Measurements from ENCODE around the gene GABBR1.
"Not testable (repeated sequence)": the region's sequence is repeated elsewhere in the genome, so short reads cannot be mapped to it uniquely, and the experiment has no call there.

The GABBR1 gene

DNA sequence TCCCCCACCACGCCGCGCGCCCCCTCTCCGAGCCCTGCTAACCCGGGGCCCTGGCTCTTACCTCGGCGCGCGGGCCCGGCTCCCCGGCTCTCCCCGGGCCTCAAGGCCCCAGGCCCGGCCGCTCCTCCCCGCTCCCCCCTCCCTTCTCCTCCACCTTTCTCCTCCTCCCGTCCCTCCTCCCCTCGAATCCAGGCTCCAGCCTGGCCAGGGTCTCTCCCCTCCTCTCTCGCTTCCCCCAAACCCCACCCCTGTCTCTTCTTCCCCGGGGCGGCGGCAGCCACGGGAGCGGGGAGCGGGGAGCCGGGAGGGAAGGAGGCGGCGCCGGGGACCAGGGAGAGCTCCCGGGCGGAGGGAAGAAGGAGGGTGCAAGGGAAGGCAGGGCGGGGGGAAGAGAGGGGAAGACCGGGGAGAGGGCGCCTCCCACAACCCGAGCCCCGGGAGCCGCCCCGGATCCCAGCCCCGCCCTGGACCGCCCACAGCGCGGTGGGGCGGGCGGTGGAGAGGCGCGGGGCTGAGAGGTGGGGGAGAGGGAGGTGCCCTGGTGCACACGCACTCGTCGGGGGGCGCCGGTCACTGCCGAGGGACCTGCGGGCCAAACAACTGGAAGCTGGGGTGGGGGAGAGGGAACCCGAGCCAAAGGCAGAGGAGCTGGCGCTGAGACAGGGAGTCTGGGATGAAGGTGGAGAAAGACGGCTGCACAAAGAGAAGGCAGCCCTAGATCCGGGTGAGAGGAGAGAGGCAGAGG lies at the start of gene GABBR1:
TSS of gene GABBR1 (minus strand) at position 395 of the 745 bp plus-strand sequence. CDS start 798 bp downstream, outside the sequence.
- DNase-seq (ENCODE audit: low spot score), result peak; percentile 92

DNA sequence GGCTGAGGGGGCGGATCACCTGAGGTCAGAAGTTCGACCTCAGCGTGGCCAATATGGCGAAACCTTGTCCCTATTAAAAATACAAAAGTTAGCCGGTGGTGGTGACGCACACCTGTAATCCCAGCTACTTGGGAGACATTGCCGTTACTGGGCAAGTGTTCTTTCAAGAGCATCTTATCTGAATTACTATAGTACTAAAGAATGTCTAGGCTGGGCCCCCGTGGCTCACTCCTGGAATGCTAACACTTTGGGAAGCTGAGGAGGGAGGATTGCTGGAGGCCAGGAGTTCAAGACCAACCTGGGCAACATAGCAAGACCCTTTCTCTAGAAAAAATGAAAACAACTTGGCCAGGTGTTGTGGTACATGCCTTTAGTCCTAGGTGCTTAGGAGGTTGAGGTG lies 48.8 kb upstream of the GABBR1 start:
- no peak for DNase-seq (ENCODE audit: low spot score)

DNA sequence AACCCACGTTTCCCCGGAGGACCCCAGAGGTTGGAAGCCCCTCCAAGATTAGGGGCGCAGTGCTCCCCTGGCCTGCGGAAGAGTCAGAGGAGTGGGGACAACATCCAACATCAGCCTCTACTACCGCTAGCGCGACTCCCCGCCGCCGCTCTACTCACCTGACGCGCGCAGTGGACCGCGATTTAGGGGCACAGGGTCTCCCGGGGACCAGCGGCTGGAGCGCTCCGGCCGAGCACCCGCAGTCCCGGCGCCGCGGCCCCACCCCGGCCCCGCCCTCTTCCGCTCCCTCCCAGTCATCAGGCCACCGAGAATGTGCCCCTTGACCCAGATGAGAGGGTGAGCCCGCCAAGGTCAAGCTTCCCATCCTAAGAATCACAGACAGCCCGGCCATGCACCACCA lies 47.9 kb upstream of the GABBR1 start, which contains the start of gene ZFP57:
TSS of gene ZFP57 (minus strand) at position 249 of the 400 bp plus-strand sequence. CDS start 4,149 bp downstream, outside the sequence.
- no peak for DNase-seq (ENCODE audit: low spot score)

DNA sequence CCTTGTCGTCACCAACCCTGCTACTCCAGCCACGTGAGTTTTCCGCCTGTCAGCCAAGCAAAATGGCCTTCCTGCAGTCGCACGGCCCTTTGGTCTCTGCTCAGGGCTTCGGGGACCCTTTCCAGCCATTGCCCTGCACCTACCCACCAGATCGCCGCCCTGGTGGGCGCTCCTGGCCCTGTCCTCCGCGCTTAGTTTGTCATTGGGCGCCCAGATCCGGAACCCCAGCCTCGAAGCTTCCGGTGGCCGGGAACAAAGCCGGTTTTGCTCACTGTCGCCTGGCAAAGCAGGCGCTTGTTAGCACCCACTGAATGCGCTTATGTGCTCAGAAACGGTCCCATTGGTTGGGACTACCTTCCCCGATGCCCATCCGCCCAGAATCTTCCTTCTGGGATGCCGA lies 47.4 kb upstream of the GABBR1 start:
- no peak for DNase-seq (ENCODE audit: low spot score)

DNA sequence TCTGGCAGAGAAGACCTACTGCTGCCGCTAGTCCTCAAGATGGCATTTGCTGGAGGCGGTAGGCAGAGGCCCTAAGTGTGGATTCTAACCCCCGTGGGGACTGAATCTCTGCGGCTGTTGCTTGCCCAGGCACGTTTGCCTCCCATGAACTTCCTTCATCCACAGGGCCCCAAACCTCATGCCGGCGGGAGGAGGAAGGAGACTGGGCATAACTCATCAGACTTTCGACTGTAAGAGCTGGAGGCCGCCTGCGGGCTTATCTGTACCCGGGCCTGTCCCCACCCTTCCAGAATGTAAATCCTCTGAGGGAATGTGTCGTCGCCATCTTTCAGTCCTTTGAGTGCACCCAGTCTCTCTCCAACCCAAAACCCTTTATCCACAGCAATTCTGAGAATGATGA lies 47.0 kb upstream of the GABBR1 start:
- DNase-seq (ENCODE audit: low spot score), result no peak

DNA sequence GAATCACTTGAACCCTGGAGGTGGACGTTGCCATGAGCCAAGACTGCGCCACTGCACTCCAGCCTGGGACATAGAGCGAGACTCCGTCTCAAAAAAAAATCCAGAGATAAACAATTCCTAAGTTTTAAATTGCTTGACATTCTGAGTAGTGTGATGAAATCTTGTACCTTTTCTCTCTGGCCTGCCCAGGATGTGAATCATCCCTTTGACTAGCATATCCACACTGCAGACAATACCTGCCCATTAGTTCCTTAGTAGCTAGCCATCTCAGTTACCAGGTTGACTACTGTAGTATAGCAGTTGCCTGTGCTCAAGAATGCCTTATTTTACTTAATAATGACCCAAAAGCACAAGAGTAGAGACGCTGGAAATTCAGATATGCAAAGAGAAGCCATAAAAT lies 45.1 kb upstream of the GABBR1 start:
- no peak for DNase-seq (ENCODE audit: low spot score)

DNA sequence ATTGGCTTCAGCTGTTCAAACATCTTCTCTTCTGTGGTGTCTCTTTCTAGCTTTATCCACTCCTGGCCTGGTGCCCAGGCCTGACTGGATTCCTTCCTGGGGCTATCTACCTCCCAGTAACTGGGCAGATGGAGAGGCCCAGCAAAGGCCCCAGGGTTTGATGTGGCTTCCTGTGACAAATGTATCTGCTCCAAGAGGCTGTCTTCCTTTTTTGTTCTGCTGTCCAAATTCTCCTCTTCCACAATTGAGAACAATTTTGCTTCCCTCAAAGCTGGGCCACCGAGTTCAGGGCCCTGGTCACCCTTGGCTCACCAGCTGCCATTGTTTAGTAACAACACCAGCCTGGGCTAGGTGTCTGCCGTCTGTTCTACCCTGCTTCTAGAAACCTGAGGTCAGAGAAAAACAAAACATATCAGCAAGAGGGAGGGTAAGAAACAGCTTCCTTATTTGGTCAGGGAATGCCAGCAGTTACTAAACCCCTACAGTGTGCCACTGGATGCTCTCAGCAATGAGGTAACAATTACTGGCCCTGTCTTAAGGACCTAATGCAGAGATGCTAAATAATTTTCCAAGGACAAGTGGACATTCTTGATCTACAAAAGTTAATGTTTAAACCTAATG lies 44.1 kb upstream of the GABBR1 start:
- DNase-seq (ENCODE audit: low spot score), result peak; percentile 16

DNA sequence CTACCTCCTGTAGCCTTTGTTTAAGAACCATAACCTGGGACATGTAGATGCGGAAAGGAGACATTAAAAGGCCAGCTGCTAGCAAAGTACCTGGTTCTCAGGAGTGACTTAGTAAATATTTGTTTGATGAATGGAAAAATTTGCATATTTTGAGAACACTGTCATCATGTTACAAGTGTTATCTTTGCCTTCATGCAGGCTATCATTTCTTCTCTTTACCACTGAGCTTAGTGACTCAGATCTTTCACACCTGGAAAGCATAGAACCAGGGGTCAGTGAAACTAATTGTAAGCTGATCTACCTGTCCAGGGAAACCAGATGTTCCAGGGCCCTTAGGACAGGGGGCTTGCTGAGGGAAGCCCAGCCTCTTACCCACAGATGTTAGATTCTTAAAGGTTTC lies 42.6 kb upstream of the GABBR1 start:
- DNase-seq (ENCODE audit: low spot score), result no peak

DNA sequence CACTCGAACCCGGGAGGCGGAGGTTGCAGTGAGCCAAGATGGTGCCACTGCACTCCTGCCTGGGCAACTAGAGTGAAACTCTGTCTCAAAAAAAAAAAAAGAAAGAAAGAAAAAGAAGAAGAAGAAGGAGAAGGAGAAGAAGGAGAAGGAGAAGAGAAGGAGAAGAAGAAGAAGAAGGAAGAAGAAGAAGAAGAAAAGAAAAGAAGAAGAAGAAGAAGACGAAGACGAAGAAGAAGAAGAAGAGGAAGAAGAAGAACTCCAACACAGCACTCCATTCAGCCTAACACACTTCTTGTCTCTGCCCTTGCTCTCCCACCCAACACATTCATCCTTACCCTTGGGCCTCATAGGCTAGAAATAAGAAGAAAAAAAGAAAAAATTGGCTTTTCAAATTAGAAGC lies 41.0 kb upstream of the GABBR1 start:
- no peak for DNase-seq (ENCODE audit: low spot score)

DNA sequence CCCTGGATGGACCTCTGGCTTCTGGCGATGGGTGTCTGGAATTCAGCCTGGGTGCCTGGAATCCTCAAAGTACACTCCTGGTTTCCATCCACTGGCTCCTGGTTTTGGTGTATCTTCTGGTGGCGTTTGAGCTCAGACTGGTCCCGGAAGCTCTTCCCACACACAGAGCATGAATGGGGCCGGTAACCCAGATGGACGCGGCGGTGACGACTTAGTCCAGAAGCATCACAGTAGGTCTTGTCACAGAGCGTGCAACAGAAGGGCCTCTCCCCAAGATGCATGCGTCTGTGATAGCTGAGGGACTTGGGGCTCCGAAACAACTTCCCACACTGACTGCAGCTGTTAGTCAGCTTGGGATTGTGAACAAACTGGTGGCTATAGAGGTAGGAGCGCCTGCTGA lies 40.2 kb upstream of the GABBR1 start:
- DNase-seq (ENCODE audit: low spot score), result no peak

DNA sequence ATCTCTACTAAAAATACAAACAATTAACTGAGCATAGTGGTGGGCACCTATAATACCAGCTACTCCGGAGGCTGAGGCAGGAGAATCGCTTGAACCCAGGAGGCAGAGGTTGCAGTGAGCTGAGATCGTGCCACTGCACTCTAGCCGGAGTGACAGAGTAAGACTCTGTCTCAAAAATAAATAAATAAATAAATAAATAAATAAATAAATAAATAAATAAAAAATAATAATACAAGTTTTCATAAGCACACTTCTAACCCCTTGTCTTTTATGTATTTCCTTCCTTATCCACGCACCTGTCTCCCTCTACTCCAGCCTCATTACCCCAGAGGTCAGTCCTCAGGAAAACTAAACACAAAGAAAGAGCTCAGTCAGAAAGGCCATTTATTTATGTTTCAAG lies 39.1 kb upstream of the GABBR1 start:
- DNase-seq (ENCODE audit: low spot score), result not testable (repeated sequence)

DNA sequence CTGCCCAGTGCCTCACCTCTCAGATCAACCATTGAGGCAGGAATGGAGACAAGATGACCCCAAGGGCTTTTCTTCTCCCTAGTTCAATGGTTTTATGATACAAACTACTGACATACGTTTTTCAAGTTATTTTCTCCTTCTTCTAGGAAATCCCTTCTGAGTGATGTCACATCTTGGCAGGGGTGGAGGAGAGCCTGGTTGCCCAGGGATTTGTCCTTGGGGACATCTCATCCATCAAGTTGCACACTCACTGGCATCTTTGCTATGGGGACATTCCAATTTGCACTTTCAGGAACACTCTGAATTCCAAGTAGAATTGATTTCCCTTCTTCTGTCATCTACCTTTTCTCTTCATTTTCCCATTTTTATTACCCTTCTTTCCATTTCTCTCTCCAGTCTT lies 38.0 kb upstream of the GABBR1 start:
- no peak for DNase-seq (ENCODE audit: low spot score)

DNA sequence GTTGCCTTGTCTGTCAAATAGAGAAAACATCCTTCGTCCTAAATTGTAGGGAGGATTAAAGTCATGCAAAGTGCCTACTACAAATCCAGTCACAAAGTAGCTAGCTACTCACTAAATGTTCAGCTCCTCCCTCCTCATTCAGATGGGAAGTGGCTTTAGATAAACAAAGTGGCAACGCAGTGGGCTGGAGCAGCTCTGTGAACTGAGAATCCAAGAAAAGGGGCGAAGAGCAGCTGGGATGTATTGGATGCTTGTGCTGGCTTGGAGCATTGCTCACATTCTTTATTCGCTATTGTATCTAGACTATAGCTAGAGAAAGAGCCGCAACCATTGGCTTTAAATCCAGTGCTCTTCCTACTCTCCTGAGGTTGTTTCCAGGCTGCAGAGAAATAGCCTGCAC lies 34.2 kb upstream of the GABBR1 start:
- no peak for DNase-seq (ENCODE audit: low spot score)

DNA sequence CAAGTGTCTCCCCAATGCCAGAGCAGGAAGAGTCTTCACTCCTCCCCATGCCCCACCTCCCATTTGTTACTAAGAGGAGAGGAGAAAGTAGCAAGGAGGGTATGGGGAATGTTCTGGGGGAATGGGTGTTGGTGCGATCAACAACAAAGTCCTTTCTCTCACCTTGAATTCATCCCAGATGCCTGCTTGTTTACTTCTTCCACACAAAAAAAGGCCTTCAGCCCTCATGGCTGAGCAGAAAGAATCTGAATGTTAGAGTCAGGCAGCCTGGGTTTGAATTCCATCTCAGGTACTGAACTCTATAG lies 33.8 kb upstream of the GABBR1 start:
- no peak for DNase-seq (ENCODE audit: low spot score)

DNA sequence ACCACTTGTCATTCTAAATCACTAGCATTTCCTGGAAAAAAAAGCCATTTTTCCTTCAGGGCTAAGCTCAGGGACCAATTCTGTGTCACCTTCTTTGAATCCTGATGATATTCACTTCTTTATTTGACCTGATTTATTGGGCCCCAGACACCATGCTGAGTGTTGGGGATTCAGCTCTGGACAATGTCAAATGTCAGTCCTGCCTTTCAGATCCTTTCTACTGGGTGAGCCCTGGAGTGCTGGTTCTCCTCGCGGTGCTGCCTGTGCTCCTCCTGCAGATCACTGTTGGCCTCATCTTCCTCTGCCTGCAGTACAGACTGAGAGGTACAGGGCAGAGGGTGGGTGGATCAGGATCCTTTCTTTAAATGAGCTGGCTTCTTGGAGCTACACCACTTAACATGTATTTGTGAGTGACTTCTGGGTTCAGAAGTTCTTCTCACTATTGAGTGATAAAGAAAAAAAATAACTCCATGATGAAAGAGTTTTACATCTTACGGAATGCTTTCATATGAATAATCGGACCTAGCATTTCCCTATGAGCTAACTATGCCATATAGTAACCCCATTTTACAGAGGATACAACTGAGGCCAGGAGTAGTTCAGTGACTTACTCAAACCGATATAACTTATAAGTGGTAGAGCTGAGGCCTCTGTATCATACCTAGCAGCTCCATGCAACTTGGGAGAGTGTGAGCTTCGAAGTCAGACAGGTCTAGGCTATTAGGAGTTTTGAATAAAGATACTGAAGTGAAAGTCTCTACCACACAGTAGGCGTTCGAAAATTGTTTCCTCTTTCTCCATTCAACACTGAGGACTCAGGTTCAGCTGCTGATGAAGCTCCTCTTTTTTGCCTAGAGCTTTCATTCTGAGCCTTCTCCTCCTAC lies 33.2 kb upstream of the GABBR1 start:
- DNase-seq (ENCODE audit: low spot score), result no peak

DNA sequence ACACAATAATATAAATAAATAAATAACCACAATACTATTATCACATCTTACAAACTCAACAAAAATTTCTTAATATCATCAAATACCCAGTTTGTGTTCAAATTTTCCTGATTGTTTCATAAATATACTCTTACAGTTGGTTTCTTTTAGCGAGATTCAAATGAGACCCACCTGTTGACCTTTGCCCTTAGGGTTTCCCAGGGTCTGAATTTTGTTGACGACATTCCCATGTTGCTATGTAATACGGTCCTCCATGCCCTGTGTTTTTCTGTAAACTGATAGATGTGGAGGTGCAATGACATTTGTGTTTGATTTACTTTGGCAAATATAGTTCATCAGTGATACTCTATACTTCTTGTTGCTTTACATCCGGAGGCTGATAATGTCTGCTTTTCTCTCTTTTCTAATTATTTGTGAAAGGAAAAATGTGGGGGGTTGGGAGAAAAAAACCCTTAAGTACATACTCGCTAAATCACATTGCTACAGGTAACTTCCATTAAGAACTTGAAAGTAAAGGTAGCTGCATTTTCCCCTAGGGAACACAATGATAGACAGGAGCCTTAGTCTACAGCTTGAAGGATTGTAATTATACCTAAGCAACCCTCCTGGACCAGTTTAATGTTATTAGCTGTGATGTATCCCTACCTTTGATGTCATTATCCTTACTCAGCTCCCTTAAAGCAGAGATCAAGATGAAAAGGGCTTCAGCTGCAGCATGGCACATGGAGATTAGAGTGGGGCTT lies 30.5 kb upstream of the GABBR1 start:
- DNase-seq (ENCODE audit: low spot score), result no peak

DNA sequence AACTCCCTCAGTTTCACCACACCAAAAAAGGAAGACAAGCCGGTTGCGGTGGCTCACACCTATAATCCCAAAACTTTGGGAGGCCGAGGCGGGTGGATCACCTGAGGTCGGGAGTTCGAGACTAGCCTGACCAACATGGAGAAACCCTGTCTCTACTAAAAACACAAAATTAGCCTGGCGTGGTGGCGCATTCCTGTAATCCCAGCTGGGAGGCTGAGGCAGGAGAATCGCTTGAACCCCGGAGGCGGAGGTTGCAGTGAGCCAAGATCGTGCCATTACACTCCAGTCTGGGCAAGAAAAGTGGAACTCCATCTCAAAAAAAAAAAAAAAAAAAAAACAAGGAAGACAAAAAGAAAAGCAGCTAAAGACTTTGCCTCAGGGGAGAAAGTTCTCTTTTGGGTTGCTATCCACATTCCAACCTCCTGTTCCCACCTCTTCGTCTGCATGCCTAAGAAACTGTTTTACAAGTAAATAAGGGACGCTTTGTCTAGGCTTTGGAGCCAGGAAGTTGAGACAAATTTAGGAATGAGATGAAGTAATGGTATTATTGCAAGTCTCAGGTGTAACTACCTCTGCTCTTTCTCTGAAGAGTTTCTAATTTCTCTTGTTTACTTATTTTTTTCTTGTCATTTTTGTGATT lies 28.6 kb upstream of the GABBR1 start:
- DNase-seq (ENCODE audit: low spot score), result not testable (repeated sequence)

DNA sequence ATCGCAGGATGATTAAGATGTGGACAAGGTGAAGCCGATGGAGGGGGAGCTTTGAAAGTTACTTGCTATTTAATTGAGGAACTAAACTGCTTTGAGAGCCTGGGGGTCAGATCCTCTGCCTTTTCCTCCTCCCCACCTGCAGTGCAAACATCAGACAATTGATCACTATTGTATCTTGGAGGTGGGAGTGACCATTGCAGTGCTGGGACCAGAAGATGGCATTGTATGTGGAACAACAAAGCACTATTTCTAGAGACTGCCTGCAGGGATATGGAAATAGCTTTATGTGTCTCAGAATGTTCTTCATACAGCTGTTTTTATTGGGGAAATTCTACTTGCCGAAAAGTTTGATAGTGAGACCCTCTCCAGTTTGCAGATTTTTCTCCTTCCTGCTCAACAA lies 28.1 kb upstream of the GABBR1 start:
- no peak for DNase-seq (ENCODE audit: low spot score)

DNA sequence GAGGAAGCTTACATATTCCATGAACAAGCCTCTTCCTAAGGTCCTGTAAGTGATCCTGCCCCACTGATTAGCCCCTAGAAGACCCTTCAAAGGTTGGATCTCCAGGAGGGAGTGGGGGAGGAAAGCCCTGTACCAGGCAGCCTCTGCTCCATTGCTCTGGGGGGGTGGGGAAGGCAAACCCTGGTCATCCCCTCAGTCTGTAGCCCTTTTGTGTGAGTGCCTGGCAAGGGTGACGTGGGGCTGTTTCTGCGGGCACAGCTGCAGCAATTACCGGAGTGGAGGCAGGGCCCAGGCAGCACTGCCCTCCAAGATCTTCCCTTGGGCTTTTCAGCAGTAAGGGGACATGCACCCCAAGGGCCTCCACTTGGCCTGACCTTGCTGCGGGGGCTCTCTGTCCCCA lies 23.8 kb upstream of the GABBR1 start, which contains the start of gene MOG:
TSS of gene MOG (plus strand) at position 295 of the 400 bp plus-strand sequence. CDS start 118 bp downstream, outside the sequence.
- DNase-seq (ENCODE audit: low spot score), result no peak

DNA sequence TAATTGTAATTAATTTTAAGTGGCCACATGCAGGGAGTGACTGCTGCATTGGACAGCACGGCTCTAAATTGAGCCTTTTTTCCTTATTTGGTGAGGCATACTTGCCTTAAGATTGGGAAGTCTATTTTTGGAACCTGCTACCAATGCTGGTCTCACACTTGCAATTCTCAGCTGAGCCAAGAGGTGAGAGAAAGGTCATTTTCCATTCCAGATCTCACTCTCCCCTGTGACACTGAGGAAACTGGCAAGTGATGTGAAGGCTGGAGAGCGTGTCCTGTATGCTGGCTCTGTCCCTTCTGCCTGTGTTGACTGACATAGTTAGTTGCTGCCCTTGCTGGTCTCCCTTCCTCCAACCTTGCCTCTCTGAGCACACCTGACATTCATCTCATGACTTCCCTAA lies 23.2 kb upstream of the GABBR1 start:
- no peak for DNase-seq (ENCODE audit: low spot score)

DNA sequence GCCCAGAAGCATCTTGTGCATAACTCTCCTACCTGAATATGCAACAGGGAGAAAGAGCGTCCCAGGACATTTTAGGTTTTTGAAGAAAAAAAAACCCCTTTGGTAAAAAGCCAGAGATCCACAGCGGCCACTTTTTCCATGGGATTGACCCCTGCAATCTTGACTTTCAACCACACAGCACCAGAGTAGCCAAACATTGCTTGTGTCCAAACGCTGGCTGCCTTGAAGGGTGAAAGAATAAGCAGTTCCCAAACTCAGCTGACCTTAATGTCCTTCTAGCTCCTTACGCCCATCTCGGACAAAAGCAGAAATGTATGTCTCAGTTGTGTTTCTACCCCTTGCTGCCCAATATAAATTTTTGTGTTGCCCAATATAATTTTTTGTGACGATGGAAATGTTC lies 22.7 kb upstream of the GABBR1 start:
- no peak for DNase-seq (ENCODE audit: low spot score)

All from cerebellar cortex (tissue), 1 donor.